PC-9 (cell line): ENCODE measurements around the gene TPPP.
"Not testable (repeated sequence)": the region's sequence is repeated elsewhere in the genome, so short reads cannot be mapped to it uniquely, and the experiment has no call there.

Experiments
- CTCF ChIP-seq: fragments of 200-600 bp; sonication (generic); conservative IDR thresholded peaks from 2 replicates; pipeline ENCODE4 v1.6.1; 2017; ENCODE audit warnings: mixed run types, antibody characterized with exemption, mild to moderate bottlenecking, moderate library complexity
- EZH2 ChIP-seq: fragments of 200-600 bp; sonication (generic); IDR thresholded peaks from 2 replicates; pipeline ENCODE4 v1.8.0; 2017; ENCODE audit warnings: antibody characterized with exemption, low read depth

DNA sequence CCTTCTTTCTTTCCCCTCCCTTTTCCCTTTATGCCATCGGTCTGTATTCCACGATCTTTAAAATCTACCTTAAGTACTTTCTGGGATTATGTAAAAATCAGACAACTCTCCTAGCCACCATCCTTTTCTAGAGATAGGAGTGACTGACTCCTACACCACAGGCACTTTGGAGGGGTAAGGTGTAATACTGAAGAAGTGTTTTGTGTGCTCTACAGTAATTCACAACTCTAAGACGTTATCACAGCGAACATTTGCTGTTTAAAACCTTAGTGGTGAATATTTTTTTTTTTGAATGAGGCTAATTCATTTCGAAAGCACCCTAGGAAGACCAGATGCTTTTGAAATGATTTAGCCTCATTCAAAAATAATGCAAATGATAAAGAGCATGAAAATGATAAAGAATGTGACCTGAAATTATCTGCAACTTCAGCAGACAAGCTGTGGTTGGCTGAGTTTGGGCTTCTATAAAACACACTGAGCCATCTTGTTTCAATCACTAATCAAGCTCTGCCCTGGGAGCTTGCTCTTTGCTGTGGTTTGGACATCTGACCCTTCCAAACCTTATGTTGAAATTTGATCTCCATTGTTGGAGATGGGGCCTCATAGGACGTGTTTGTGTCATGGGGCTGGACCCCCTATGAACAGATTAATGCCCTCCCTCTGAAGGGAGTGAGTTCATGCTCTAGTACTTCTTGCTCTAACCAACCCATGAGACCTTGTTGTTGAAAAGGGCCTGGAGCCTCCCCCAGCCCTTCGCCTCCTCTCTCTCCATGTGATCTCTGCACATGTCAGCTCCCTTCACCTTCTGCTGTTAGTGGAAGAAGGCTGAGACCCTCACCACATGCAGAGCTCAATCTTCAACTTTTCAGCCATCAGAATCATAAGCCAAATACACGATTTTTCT is 21.3 kb upstream of the TPPP start:
- not testable (repeated sequence) for TF ChIP-seq EZH2, CTCF
